Measurements from ENCODE around the gene SCN2B.
A peak's percentile ranks its signal among the peaks of the same experiment; 100 is the strongest.

The SCN2B gene

GRCh38 chr11:118201966-118202365 is 25.5 kb upstream of the SCN2B start:
- in situ Hi-C loops (cut with MboI; ENCODE audit: low sequenced_read_pairs, unreplicated experiment): no loop called here
- no peak for DNase-seq (ENCODE audit: low spot score)
- TF ChIP-seq, protein P1, sequence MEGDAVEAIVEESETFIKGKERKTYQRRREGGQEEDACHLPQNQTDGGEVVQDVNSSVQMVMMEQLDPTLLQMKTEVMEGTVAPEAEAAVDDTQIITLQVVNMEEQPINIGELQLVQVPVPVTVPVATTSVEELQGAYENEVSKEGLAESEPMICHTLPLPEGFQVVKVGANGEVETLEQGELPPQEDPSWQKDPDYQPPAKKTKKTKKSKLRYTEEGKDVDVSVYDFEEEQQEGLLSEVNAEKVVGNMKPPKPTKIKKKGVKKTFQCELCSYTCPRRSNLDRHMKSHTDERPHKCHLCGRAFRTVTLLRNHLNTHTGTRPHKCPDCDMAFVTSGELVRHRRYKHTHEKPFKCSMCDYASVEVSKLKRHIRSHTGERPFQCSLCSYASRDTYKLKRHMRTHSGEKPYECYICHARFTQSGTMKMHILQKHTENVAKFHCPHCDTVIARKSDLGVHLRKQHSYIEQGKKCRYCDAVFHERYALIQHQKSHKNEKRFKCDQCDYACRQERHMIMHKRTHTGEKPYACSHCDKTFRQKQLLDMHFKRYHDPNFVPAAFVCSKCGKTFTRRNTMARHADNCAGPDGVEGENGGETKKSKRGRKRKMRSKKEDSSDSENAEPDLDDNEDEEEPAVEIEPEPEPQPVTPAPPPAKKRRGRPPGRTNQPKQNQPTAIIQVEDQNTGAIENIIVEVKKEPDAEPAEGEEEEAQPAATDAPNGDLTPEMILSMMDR (IDR thresholded peaks at IDR 0.05; ENCODE audit: borderline replicate concordance, control extremely low read depth, extremely low read depth, insufficient read depth, missing control alignments): no peak

- no peak for DNase-seq (ENCODE audit: low spot score)
- TF ChIP-seq, protein P1 (IDR thresholded peaks at IDR 0.05; ENCODE audit: borderline replicate concordance, control extremely low read depth, extremely low read depth, insufficient read depth, missing control alignments): no peak
- in situ Hi-C loops (cut with MboI; ENCODE audit: low sequenced_read_pairs, unreplicated experiment): no loop called here
These were observed 24.7 kb upstream of the SCN2B start for GRCh38 chr11:118200901-118201680.

GRCh38 chr11:118200497-118200896 is 24.1 kb upstream of the SCN2B start:
- TF ChIP-seq, protein P1 (IDR thresholded peaks at IDR 0.05; ENCODE audit: borderline replicate concordance, control extremely low read depth, extremely low read depth, insufficient read depth, missing control alignments): no peak
- in situ Hi-C loops (cut with MboI; ENCODE audit: low sequenced_read_pairs, unreplicated experiment): no loop called here
- no peak for DNase-seq (ENCODE audit: low spot score)

DNA sequence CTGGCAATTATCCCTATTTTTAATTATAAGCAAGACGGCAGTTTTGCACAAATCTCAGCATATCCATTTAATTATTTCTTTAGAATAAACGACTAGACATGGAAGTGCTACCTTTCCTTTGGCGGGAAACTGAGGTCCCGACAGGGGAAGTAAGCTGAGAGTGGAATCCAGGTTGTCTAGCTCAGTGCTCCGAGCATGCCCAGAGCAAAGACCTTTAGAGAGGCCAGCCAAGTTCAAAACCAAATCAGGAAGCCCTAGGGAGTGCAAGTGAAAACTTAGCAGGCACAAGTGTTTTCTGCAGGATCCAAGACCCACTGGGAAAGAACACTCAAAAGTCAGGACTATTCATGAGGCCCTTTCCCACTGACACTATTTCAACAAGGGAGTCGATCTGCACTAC is 22.7 kb upstream of the SCN2B start:
- no peak for DNase-seq (ENCODE audit: low spot score)
- TF ChIP-seq, protein P1 (IDR thresholded peaks at IDR 0.05; ENCODE audit: borderline replicate concordance, control extremely low read depth, extremely low read depth, insufficient read depth, missing control alignments): no peak
- in situ Hi-C loops (cut with MboI; ENCODE audit: low sequenced_read_pairs, unreplicated experiment): loop anchor here (10.0 kb wide), 1 partner anchor 96 kb away; no protein-coding TSS in a partner anchor

DNA sequence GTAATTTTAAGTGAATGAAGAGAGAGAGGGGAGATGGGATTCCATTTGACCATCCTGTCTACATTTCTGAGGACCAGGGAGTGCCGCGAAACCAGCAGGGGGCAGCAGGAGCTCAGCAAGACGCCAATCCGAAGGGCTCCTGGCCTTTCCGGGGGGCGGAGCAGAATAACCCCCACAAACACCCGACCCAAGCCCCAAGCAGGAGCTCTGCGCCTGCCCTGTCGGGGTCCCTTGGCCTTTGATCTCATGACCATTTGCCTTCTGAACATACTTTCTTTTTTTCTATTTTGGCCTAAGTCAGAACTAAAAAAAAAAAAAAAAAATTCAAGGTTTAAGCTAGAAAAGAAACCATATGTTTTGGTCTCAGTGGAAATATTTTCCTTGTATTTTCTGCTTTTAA is 21.9 kb upstream of the SCN2B start:
- TF ChIP-seq, protein P1 (IDR thresholded peaks at IDR 0.05; ENCODE audit: borderline replicate concordance, control extremely low read depth, extremely low read depth, insufficient read depth, missing control alignments): peak; percentile 82
- peak; percentile 81 for DNase-seq (ENCODE audit: low spot score)
- in situ Hi-C loops (cut with MboI; ENCODE audit: low sequenced_read_pairs, unreplicated experiment): loop anchor here (10.0 kb wide), 1 partner anchor 96 kb away; no protein-coding TSS in a partner anchor

GRCh38 chr11:118194835-118195627 is 18.6 kb upstream of the SCN2B start:
- in situ Hi-C loops (cut with MboI; ENCODE audit: low sequenced_read_pairs, unreplicated experiment): loop anchor here (10.0 kb wide), 1 partner anchor 100 kb away; no protein-coding TSS in a partner anchor
- DNase-seq (ENCODE audit: low spot score): no peak
- TF ChIP-seq, protein P1 (IDR thresholded peaks at IDR 0.05; ENCODE audit: borderline replicate concordance, control extremely low read depth, extremely low read depth, insufficient read depth, missing control alignments): no peak
